Erythroblast (primary cell): Measurements from ENCODE around the gene TGM2.
A peak's percentile ranks its signal among the peaks of the same experiment; 100 is the strongest.

Experiments used
- DNase-seq, 2 experiments: peaks; one replicate each; lab custom pipeline; 2025; lab: John Stamatoyannopoulos, UW
- GATA1 ChIP-seq: IDR thresholded peaks from 2 replicates; pipeline ENCODE4 v1.6.1; 2011; ENCODE audit warnings: low read depth, mild to moderate bottlenecking, control low read depth, low read length, moderate library complexity
- POLR2A ChIP-seq: IDR thresholded peaks from 2 replicates; pipeline ENCODE4 v1.6.1; 2011; ENCODE audit warnings: mild to moderate bottlenecking, low read length

Gene TGM2

DNA sequence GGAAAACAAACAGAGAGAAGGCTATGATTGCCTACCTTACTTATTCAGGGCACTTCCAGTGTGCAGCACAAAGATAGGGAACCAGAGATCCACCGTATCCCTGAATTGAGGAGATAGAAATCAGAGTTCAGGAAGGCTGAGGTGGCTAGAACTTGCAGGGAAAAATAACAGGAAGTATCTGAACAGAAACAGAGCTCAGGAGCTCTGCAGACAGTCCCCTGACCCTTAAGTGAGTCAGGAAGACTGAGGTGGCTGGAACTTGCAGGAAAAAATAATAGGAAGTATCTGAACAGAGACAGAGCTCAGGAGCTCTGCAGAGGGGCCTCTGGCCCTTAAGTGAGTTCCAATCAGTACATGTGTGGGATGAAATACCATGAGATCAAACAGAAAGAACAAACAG is 66.1 kb downstream of the TGM2 start:
- TF ChIP-seq GATA1, result no peak
- TF ChIP-seq POLR2A, result no peak

DNA sequence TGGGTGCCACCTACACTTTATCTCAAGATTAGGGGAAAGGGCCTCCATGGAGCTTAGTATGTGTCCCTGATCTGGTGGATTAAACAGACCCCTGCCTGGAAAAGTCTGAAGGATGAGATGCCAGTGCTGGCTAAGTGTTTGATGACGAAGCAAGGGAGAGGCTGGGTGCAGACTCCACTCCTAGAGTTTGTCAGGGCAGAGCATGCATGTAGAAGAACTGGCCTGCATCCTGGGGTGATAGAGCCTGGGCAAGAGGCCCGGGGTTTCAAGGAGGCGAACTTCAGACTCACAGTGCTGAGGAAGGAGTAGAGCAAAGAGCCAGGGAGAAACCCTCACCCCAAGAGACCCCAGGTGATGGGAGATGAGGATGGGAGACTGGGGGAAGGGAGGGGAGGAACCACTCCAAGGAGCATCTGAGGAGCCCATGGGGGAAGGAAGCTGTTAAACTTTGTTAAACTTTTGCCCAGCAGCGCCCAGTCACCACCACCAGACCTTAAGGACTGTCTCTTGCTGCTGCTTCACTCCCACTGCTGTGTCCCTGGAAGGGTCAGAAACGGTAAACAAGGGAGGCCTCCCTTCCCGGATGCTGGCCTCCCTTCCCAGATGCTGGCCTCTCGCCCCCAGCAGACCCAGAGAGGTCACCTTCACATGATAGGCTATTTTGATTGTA is 69.9 kb downstream of the TGM2 start:
- DNase-seq, result peak in 1 of 2 experiments; percentile 31

More for the DNA sequence above, 66.1 kb downstream of the TGM2 start:
- DNase-seq, result no peak

DNA sequence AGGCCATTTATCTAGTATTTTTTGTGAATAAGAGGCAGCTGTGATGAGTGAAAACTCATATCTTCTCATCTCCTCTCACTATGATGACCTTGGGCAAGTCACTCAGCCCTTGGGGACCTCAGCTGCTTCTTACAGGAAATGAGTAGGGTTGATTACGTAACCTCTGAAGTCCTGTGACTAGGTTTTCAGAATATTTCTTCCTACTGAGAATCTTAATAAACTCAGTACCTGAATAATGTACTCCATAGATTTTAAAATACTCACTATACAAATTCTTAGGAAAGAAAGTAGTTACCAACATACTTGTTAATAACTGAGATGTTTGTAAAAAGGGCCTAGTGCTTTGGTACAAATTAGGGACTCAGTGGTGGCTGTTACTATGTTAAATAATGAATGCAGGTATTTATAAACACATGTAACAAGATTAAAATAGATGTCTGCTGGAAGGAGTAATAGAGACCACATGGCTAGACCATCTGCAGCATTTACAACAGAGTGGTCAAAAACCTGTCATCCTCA is 70.6 kb downstream of the TGM2 start:
- DNase-seq, result peak; percentile 66 to 78
- TF ChIP-seq POLR2A, result no peak
- no peak for TF ChIP-seq GATA1

More for the DNA sequence above, 69.9 kb downstream of the TGM2 start:
- TF ChIP-seq POLR2A (no peak), GATA1 (no peak)

DNA sequence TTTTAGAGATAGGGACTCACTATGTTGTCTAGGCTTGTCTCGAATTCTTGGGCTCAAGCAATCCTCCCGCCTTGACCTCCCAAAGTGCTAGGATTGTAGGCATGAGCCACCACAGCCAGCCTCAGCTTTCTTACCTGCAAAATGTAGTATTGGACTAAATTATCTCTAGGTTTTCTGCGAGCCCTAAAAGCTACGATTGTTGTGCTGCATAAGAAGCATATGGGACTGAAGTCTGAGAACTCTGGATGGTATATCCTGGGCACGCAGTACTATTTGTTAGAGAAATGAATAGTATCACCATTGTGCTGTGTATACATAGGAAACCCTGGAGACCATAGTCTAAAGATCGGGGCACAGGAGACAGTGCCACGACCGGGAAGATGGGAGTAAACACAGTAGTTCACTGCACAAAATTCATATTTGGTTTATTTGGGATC is 71.4 kb downstream of the TGM2 start:
- no peak for TF ChIP-seq GATA1
- no peak for TF ChIP-seq POLR2A
- no peak for DNase-seq

DNA sequence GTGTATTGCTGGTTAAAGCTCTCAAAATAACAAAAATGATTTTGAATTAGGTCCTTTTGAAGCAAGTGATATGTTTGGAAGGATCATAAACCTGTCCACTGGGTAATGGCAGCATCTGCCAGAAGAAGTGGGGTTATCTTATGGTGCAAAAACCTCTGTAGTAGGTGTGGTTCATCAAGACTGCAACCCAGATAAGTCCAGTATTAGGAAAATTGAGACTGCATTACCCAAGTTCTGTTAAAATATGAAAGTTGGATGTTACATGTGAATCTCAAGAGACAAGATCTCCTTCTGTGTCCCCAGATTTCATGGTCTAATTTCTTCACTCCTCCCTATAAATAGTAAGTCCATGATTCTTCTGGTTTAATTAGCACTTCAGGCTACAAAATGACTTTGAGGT is 72.2 kb downstream of the TGM2 start:
- TF ChIP-seq POLR2A (no peak), GATA1 (no peak)

DNA sequence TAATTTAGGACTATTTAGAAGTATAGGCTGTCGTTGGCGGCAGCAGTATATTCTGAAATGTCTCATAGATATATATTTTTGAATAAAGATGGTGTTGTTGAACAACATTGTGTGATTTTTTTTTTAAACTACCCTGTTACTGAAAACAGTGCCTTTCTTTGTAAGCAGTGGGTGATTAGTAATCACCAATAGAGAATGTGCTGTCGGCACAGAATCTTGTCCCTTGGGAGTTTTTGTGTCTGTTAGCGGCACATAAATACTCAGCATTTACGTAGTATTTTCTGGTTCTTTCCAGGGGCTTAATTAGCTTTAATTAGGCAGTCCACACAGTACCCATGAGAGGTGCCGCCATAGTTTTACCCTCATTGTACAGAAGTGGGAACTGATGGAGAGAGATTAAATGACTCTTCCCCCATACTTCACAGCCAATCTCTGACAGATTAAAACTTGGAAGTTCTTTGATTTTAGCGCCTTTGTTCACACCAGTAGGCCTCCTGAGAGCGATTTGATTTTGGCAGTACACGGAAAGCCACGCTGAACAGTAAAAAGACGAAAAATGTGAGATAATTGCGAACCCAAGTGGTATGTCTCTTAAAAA is 72.7 kb downstream of the TGM2 start:
- TF ChIP-seq GATA1 (no peak), POLR2A (no peak)
- no peak for DNase-seq

More for the DNA sequence above, 72.2 kb downstream of the TGM2 start:
- peak; percentile 75 to 81 for DNase-seq

DNA sequence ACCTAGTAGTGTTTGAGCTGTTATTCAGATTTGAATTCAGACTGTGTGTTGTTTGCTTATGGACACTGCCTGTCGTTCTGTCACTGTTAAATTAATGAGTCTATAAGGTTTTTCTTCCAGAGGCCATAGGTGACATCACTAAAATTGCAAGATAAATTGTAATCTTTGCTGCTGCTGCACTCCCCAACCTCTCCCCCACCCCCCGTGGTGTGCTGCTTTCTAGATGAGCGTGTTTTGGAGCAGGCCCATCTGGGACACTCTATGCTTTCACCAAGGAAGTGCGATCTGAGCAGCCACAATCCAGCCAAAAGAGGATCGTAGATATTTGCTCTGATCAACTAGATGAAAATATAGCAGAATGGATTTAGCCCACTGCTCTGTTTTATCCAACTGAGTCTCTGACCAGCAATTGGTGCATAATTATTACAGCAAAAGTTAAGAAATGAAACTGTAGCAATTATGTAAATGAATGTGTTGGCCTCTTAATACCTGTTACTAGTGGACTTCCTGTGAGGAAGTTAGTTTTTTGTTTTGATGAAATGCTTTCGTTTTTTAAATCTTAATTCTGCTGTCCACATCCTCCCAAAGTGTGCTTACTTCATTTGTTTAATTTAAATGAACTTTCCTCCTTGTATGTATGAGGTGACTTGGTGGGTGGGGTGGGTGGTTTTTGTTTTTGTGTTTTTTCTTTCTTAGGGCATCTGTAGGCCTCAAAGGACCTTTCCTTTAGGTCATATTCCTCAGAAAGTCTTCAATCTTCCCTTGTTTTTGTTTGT is 73.4 kb downstream of the TGM2 start:
- DNase-seq, result peak in 1 of 2 experiments; percentile 58
- TF ChIP-seq GATA1 (no peak), POLR2A (no peak)

DNA sequence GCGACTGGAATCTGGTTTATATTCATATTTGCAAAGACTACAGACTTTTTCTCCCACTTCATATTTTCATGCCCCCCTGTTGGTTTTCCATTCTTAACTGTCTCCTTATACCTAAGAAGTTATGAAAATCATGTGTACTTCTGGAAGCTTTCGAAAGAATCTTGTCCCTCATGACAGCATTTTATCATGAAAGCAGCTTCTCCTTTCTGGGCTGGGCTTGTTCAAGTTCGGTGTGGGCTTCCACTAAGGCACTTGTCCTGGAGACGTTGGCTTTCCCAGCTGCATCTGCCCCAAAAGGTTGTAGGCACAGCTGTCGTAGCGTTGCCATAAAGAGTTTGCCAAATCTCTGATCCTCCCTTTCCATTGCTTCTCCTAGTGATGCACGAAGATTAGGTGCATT is 75.0 kb downstream of the TGM2 start:
- TF ChIP-seq GATA1 (no peak), POLR2A (no peak)
- no peak for DNase-seq

DNA sequence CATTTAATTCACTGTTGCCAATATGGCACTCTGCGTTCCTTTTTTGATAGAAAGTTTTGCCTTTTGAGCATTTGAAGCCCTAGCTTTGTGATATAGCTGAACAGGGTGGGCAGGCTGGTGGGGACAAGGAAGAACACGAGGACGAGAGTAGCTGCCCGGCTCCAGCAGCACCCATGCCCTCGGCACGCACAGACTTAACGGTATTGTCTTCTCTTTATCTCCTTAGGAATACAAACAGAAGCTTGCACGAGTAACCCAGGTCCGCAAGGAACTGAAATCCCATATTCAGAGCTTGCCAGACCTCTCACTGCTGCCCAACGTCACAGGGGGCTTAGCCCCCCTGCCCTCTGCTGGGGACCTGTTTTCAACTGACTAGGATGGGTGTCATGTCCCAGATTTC is 75.6 kb downstream of the TGM2 start:
- no peak for DNase-seq
- no peak for TF ChIP-seq GATA1
- TF ChIP-seq POLR2A, result no peak

DNA sequence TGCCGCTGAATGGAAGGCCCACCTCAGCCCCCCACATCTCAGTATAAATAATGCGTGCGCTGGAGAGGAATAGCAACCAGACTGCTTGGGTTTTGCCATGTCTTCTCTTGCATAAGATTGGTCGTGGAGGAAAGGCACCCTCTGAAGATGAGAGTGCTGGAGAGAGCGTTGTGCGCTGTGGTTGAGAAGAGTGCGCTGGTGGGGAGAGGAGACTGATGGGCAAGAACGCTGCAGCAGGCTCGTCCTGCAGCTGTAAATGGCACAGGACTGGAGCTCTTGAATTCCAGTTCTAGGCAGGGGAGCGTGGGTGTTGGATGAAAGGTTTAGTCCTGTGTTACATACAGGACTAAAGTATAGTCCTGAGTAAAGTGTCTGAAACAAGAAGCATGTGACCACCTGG is 80.0 kb downstream of the TGM2 start:
- no peak for DNase-seq
- no peak for TF ChIP-seq GATA1
- no peak for TF ChIP-seq POLR2A

DNA sequence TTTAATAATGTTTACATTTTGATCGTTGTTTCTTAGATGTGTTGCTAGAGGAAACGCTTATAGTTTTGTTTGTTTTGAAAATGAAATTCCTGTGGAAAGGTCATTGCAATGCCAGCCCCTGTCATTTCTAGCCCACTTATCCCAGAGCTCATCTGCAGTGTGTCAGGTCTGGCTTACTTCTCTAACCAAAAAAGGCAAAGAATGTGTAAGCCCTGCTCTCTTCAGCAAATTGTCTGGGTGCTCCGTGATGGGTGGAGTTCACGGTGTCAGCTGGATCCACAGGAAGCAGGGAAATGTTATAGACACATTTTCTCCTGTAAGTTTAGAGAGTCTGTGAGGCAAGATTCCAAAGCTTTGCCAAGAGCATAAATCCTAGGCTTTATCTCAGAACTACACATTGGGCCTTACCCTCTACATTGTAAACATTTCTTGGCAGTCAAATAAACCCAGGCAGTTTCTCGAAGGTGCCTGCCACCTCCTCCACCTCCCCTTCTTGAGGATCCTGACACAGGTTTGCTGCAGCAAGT is 80.6 kb downstream of the TGM2 start:
- DNase-seq, result peak; percentile 11 to 19
- TF ChIP-seq POLR2A (no peak), GATA1 (no peak)

DNA sequence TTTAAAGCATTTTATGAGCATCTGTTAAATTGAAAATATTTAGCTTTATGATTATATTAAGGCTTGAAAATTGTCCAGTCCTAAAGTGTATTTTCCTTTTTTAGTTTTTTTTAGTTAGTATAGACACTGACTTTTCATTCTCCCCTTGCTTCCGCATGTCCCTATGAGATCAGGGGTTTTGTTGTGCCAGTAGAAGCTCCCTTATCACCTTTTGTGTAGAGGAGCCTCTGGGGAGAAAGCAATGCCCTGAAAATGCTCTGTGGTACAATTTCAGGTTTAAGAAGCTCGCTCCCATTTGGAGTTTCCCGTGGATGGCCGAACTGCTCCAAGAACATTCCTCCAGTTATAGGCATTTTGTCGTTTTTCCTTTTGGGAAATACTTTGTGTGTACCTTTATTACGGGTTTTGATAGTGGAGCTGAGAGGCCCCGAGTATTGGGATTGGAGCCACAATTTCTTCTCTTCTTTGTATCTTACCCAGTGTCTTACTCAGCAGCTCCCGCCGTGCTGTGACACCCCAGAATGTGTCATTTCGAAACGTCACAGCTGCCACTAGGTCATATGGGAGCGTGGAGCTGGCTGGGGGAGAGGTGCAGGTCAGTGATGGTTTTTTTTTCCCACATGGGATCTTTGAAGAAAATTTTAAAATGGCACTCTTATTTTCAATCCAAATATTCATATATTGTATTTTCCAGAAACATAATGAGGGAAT is 81.6 kb downstream of the TGM2 start:
- TF ChIP-seq GATA1, result no peak
- TF ChIP-seq POLR2A, result no peak
- no peak for DNase-seq

DNA sequence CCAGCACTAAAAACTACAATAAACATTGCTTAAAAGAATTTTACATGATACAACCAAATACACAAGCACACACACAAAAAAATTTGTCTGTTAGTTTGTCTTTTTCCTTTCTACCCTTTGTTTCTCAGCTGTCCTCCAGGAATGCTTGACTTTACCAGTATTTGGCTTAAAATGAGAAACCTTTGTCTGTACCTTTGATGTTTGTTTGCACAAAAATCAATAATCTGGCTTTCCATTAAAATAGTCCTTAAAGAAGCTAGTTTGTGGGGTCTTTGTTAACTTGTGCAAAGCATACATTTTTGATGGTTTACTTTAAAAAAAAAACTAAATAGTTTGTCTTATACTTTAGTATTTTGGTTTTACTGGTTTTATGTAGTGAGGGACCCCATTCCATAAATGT is 82.2 kb downstream of the TGM2 start:
- TF ChIP-seq POLR2A (no peak), GATA1 (no peak)
- DNase-seq, result no peak

DNA sequence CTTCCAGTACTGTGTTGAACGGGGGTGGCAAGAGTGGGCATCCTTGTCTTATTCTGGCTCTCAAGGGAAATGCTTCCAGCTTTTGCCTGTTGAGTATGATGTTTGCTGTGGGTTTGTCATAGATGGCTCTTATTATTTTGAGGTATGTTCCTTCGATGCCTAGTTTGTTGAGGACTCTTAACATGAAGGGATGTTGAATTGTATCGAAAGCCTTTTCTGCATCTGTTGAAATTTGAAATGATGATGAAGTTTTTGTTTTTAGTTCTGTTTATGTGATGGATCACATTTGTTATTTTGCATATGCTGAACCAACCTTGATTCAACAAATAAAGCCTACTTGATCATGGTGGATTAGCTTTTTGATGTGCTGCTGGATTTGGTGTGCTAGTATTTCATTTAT is 83.5 kb downstream of the TGM2 start:
- no peak for DNase-seq
- TF ChIP-seq POLR2A (no peak), GATA1 (no peak)
